Measurements from ENCODE around the gene GNGT2.
"Not testable (repeated sequence)": the region's sequence is repeated elsewhere in the genome, so short reads cannot be mapped to it uniquely, and the experiment has no call there.

GNGT2 gene

DNA sequence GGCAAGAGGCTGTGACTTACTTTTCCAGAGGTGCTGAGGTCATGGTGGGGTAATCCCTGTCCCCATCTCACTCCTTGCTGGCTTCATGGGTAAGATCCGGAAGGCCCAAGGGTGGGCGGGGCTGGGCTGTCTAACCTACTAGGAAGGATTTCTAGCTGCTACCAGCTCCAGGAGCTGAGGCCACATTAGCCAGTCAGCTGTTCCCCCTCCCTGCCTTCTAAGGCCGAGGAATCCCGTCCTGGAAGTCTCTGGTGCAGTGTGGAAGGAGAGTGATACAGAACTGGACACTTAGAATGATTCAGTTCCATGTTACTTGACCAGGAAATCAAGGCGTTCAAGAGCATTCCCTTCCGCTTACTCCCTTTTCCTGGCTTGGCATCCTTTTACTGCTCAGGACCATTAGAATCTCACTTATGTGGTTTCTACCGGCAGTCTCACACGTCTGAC is 8.9 kb downstream of the GNGT2 start:
- DNase-seq: no peak

DNA sequence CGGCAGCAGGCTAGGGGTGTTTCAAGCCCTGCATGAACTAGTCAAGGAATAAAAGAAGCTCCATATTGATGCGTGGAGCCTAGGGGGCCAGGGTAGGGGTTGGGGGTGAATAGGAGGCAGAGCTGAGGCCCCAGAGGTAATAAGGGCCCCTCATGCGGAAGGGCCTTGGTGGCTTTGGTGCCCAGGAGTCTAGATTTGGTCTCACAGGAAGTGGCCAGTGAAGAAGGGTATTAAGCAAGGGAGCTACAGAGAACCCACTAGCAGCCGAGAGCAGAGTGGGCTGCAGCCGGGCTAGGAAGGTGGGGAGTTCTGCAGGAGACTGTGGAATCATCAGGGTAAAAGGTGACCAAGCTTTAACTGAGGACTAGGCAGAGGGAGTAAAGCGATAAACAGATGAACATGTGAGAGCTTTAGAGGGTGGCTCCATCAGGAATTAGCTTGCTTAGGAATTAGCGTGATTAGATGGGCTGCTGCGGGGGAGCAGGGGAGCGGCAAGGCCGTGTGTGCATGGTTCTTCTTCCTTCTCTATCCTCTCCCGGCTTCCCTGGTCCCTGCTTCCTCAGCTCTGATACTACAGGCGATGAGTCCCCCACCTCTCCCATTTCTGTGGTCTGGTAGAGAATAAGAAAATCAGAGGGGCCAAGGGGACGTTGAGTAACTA is 9.8 kb downstream of the GNGT2 start:
- DNase-seq: no peak

DNA sequence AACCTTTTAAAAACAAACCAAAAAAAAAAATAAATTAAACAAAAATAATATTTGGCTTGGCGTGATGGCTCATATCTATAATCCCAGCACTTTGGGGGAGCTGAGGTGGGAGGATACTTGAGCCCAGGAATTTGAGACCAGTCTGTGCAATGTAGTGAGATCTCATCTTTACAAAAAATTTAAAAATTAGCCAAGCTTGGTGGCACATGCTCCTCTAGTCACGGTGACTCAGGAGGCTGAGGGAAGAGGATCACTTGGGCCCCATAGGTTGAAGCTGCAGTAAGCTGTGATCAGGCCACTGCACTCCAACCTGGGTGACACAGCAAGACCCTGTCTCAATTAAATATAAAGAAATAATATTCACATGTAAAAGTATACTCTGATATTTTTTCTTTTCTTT is 12.2 kb downstream of the GNGT2 start:
- no peak for DNase-seq

DNA sequence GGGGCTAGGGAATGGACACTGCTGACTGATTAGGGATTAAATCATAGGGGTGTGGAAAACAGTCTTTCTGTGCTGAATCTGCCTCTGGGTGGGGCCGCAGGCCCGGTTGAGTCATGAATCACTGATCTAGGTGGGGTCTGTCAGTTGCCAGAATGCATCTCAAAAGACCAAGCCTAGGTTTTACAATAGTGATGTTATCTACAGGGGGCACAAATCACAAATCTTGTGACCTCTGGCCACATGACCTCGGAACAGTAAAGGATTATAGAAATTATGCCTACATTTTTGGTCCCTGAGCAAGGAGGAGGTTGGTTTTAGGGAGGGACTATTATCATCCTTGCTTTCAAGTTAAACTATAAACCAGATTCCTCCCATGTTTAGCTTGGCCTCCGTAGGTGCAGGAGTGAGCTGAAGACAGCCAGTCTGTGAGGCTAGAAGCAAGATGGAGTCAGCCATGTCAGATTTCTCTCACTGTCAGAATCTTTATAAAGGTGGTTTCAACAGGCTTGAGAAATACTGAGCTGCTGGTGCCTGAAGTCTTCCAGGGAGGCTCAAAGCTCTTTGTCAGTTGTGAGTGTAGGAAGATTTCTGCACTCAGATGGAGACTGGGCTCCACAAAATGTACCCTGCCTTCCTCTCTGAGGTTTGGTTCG is 12.9 kb downstream of the GNGT2 start:
- peak; percentile 32 for DNase-seq

DNA sequence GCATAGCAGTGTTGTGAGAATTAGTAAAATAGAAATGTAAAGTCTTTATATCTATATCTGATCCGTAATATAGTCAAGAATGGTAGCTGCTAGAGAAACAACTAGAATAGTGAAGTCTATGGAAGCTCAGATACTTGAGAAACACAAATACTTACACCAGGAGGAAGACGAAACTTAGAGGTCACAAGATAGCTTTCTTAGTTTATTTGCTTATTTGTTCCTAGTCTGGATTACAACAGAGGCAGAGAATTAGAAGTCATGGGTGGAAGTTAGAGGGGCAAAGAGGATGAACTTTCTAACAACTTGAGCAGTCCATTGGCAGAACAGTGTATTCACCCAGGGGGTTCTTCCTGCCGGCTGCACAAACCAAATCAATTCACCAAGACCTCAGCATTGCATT is 13.9 kb downstream of the GNGT2 start:
- DNase-seq: no peak

DNA sequence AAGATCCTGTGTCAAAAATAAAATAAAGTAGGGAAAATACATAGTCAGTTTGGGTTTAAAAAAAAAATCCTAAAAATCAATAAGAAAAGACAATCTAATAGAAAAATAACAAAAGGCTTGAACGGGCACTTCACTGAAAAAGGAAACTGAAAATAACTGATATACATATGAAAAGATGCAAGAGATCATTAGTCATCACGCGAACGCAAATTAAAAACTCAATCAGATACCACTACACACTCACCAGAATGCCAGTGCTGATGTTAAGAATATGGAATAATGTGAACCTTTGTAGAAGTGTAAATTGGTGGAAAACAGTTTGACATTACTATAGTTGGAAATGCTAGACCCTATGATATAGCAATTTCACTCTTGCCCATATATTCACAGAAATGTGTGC is 14.6 kb downstream of the GNGT2 start:
- DNase-seq: no peak

DNA sequence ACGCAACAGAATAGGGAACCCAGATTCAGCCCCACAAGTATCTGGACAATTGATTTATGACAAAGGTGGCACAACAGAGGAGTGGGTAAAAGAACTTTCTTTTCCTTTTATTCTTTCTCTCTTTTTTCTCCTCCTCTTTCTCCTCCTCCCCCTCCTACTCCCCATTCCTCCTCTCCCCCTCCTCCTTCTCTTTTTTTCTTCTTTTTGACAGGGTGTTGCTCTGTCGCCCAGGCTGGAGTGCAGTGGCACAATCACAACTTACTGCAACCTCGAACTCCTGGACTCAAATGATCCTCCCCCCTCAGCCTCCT is 16.1 kb downstream of the GNGT2 start:
- no peak for DNase-seq

DNA sequence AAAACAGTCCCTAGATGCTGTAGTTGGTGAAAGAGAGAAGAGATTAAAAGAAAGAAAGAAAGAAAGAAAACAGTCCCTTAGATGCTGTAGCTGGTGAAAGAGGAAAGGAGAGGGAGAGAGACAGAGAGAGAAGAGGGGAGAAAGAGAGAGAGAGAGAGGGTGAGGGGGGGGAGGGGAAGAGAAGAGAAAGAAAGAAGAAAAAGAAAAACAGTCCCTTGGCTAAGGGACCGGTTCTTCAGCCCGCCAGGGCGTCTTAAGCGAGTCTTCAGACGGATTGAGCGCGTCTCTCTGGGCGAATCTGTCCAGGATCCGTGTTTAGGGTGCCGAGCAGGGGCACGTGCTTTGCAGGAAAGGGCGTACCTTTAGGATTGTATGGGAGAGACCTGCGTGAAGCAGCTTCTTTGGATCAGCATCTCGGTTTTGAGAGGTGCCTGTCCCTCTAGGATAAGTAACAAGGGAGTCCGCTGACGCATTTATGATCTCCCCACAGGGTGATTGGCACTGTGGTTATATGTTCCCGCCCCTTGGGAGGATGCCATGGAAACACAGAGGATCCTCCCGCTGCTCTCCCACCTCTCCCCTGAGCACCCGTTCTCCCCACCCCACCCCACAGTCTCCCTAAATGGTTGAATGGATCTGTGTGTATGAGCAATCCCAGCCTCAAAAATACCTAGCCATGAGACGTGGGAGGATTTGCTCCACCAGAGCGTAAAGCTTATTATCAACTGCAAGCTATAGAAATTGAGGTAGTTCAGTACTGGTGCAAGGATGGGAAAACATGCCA is 16.7 kb downstream of the GNGT2 start:
- DNase-seq: peak; percentile 38

DNA sequence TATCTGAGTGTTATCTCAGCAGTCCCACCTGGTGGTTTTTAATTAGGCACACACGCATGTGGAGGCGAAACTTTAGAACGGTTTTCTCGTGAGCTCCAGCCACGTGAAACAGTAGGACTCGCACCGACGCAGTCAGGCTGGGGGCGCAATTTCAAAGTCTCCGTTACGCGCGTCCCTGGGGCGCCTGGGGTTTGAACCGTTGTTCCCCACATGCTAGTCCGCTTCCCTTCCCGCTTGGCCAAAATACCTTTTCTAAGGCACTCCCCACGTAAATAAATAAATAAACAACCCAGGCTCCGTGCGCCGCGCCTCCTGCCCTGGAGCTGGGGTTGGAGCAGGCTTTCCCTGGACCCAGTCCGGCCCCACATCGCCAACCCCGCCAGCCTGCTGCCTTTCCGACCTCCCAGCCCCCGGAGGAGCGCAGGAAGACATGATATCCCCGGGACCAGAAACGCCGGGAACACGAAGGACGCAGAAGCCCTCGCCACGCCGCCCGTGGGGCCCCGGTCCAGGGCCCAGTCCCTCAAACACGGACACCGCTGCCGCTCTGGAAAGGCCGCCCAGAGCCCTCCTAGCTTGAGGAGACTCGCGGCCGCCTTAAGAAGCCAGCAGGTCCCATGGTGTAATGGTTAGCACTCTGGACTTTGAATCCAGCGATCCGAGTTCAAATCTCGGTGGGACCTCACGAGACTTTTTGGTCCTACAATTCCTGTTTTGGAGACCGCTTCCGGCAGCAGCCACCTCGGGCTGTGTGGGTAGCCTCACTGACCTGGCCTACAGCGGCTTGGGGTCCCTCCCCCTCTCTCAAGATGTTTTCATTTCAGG is 18.2 kb downstream of the GNGT2 start:
- peak; percentile 90 for DNase-seq

DNA sequence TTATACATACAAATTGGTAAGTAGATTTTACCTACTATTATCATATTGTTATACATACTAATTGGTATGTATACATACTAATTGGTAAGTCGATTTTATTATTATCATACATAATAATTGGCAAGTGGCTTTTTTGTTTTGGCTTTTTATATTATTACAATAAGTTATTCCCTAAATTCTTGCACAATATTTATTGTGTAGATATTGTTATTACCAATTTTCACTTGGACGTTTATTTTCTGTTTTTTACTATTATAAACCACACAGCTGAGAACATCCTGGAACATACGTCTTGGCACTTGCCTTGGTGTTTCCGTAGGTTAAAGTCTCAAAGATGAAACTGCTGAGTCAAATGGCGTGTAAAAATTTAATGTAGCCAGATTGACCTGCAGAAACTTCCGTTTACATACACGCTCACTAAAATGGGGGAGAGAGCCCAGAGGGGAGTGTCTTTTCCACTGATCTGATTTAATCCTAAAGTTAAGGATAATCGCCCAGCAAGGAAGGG is 18.9 kb downstream of the GNGT2 start:
- no peak for DNase-seq

DNA sequence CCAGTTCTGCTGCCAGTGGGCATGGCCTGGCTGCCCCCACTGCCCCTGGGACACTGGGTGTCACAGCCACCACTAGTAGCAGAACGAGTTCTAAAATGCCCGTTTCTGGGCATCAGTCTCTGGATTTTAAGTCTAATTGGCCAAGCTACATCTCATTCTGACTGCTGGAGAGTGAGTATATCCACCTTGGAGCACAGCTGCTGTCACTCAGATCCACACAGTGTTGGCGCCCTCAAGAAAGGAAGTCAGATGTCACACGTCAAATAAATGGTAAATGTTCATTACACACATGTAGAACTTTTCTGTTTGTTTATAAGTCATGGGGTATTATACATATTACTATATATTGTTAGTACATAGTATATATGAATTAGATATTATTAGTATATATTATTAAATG is 19.4 kb downstream of the GNGT2 start:
- DNase-seq: no peak

DNA sequence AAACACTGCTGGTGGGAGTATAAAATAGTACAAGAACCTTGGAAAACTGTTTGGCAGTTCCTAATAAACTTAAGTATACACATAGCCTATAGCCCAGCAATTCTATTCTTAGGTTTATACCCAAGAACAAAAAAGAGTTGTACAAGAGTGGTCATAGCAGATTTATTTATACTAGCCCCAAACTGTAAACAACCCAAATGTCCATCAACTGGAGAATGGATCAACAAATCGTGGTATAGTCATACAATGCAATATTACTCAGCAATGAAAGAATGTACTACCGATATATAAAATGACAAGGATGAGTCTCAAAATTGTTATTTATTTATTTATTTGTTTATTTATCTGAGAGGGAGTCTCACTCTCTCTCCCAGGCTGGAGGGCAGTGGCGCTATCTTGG is 23.1 kb downstream of the GNGT2 start:
- no peak for DNase-seq

DNA sequence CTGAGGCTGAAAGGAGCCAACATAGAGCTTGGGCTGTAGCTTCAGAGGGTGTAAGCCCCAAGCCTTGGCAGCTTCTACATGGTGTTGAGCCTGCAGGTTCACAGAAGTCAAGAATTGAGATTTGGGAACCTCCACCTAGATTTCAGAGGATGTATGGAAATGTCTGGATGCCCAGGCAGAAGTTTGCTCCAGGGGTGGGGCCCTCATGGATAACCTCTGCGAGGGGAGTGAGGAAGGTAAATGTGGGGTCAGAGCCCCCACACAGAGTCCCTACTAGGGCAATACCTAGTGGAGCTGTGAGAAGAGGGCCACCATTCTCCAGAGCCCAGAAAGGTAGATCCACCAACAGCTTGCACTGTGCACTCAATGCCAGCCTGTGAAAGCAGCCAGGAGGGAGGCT is 25.0 kb downstream of the GNGT2 start:
- DNase-seq: not testable (repeated sequence)

DNA sequence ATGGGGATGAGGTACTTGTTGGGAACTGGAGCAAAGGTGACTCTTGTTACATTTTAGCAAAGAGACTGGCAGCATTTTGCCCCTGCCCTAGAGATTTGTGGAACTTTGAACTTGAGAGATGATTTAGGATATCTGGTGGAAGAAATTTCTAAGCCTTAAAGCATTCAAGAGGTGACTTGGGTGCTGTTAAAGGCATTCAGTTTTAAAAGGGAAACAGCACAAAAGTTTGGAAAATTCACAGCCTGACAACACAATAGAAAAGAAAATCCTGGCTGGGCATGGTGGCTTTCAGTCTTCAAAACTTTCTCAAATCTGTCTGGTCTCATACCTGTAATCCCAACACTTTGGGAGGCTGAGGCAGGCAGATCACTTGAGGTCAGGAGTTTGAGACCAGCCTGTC is 25.9 kb downstream of the GNGT2 start:
- DNase-seq: not testable (repeated sequence)

DNA sequence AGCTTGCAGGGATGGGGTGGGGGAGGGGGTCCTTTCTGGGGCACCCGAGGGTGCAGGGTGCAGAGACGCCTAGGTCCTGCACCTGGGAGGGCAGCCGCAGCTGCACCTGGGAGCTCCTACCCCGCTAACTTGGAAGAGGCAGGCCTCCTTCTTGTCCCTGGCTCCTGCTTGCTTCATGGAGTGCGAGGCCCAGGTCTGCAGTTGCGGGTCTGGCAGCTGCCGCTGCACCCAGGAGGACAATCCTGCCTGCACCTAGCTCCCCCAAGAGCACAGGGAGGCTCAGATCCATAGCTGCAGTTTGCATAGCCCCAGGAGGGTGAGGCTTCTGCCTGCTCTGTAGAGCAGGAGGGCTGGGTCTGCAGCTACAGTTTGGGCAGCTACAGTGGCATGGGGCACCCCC is 26.6 kb downstream of the GNGT2 start:
- no peak for DNase-seq

DNA sequence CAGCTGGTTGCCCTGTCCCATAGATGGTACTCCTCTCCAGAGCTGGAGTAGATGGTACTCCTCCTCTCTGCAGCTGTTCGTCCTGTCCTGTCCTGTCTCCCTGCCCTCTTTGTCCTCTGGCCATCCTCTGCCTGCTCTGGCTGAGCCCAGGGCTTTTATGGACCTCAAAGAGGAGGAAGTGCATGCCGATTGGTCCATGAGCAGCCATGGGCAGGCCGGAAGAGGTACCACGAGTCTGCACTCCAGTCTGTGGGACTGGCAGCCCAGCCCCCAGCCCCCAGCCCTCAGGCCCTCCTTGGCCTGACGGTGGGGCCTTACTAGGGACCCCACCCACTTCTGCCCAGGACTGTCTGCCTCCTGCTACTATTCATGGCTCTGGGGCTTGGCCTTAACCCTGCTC is 27.0 kb downstream of the GNGT2 start:
- no peak for DNase-seq

DNA sequence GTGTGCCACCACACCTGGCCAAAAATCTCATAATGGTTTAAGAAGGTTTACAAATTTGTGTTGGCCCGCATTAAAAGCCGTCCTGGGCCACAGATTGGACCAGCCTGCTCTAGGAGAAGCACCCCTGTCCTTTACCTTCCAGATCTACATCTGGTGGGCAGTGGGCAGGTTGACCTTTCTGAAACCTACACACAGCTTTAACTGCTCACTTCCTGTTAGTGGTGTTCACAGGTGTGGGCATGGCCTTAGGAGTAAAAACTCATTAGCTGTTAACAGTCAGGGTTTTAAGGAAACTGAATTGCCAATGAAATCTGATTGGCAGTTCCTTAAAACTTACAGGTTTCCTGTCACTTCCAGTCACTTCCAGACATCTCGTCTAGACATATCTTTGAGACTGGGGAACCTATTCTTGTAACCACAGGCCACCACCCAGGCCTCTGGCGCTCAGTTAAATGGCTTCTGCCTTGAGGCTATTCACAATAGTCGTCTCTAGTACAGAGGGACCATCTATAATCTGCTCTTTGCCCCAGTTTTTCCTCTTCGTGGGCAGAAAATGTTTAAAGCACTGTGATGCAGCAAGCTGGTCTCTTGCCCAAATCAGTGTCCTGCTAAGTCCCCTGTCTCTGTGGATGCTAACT is 29.3 kb downstream of the GNGT2 start:
- DNase-seq: no peak

DNA sequence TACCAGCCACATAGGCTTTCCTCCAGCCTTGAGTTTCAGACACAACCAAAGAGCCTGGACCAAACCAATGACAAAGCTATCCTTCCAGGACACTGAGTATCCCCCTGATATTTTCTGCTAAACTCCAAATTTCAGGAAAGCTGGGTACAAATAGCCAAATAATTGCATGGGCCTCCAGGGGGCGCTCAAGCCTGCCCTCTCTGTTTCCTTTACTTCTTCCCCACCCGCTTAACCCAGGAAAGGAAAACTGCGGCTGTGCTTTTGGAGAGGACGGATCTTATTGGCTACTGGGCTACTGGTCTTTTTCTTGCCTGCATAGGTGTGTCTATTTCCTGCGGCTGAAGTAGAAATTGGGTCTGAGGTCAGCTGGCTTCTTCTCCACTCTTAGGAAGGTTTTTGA is 30.1 kb downstream of the GNGT2 start:
- peak; percentile 83 for DNase-seq

DNA sequence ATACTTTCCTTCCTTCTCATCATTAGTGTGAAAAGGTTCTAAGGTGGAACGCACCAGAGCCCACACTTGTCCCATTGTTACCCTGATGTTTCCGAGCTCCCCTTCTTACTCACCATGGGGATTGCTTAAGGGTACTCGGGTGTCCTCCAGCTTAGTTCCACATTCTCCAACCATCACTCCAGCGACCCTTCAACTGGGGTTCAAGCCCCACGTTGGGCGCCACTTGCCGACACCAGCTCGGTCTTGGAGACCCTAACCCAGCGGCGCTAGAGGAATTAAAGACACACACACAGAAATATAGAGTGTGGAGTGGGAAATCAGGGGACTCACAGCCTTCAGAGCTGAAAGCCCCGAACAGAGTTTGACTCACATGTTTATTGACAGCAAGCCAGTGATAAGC is 34.4 kb downstream of the GNGT2 start:
- not testable (repeated sequence) for DNase-seq

DNA sequence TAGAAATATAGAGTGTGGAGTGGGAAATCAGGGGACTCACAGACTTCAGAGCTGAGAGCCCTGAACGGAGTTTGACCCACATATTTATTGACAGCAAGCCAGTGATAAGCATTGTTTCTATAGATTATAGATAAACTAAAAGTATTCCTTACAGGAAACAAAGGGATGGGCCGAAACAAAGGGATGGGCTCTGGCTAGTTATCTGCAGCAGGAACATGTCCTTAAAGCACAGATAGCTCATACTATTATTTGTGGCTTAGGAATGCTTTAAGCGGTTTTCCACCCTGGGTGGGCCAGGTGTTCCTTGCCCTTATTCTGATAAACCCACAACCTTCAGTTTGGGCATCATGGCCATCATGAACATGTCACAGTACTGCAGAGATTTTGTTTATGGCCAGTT is 39.7 kb downstream of the GNGT2 start:
- DNase-seq: not testable (repeated sequence)

DNA sequence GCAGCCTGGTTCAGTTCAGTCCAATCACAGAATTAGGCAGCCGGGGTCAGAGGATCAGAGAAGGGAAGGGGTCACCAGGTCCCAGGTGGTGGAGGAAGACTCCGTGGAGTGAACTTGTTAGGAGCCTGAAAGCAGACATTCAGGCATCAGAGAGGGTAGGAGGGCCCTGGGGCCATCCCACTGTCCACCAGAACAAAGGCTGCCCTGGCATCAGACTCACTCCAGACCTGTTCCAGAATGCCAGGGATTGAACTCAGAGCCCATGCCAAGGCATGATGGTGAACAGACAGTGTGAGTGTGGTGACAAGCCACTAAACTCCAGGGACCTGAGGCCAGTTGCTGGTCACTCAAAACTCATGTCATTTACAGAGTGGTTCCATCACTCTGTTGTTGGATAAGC is 40.2 kb downstream of the GNGT2 start:
- no peak for DNase-seq

DNA sequence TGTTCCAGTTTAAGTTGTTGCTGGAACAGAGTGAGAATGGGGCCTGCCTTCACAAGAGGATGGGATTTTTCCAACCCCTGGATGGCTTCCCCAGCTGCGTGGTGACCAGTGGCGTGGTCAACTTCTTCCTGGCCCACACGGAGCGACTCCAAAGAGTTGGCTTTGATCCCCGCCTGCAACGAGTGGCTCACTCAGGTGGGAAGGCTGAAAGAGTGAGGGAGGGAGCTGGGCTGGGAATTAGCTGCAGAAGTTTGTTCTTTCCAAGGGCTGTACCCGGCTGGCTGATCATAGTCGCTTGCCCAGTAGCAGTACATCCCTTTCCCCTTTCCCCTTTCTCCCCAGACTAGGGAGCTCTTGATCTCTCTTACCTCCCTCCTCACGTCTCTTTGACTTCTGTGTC is 41.7 kb downstream of the GNGT2 start:
- no peak for DNase-seq

DNA sequence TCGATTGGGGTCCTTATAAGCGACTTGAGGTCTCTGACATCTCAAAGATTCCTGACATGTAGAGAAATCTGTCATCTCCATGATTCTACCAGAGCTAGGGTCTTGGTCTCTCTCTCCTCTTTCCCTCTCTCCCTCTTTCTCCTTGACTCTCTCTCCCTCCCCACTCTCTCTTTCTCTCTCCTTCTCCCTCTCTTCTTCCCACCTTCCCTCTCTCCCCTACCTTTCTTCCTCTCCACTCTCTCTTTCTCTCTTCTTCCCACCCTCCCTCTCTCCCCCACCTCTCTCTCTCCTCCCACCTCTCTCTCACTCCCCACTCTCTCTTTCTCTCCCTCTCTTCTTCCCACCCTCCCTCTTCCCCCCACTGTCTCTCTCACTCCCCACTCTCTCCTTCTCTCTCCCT is 45.2 kb downstream of the GNGT2 start:
- DNase-seq: no peak
